HS-27A (cell line): ENCODE results near the gene ADM2.

ENCODE experiments used
- DNase-seq: peaks from one replicate; pipeline ENCODE4 v3.0.0-alpha.2; 2012; ENCODE audit warnings: low read depth, missing footprints

ADM2 gene

GRCh38 chr22:50485221-50486131 is 4.1 kb downstream of the ADM2 start:
- no peak for DNase-seq

GRCh38 chr22:50486561-50487289 is 5.4 kb downstream of the ADM2 start, which contains the start of gene MIOX:
Gene MIOX (plus strand): TSS chr22:50486859. CDS start chr22:50486898, 39 bp downstream.
- DNase-seq, result no peak

- no peak for DNase-seq
Observed at GRCh38 chr22:50487290-50488005, 6.1 kb downstream of the ADM2 start.

- no peak for DNase-seq
Observed at GRCh38 chr22:50488006-50488677, 6.8 kb downstream of the ADM2 start.

GRCh38 chr22:50488886-50489285 is 7.5 kb downstream of the ADM2 start:
- DNase-seq, result no peak

- DNase-seq, result no peak
Observed at GRCh38 chr22:50489363-50490243, 8.3 kb downstream of the ADM2 start.

GRCh38 chr22:50490531-50491308 is 9.4 kb downstream of the ADM2 start:
- no peak for DNase-seq

- DNase-seq, result no peak
Observed at GRCh38 chr22:50497093-50497492, 15.8 kb downstream of the ADM2 start.

- DNase-seq, result no peak
Observed at GRCh38 chr22:50498322-50498890, 17.1 kb downstream of the ADM2 start.

GRCh38 chr22:50500452-50500851 is 19.1 kb downstream of the ADM2 start:
- DNase-seq, result no peak

- DNase-seq, result no peak
Observed at GRCh38 chr22:50502096-50502495, 20.8 kb downstream of the ADM2 start.

- DNase-seq, result no peak
Observed at GRCh38 chr22:50502628-50503474, 21.5 kb downstream of the ADM2 start.

GRCh38 chr22:50503475-50504145 is 22.3 kb downstream of the ADM2 start:
- no peak for DNase-seq

- DNase-seq, result no peak
Observed at GRCh38 chr22:50504369-50505211, 23.2 kb downstream of the ADM2 start.

GRCh38 chr22:50505276-50505775 is 24.0 kb downstream of the ADM2 start:
- DNase-seq, result no peak

- no peak for DNase-seq
Observed at GRCh38 chr22:50505776-50506610, 24.6 kb downstream of the ADM2 start.
